B cell (primary cell): ENCODE data around the gene RHOH. TPM values are rescaled to one million over a fixed set of nuclear protein-coding genes. Genes with fewer than 3 reads are reported as not detected.

Experiments used
- ATAC-seq: fragments of 200-7000 bp; cut with Tn5 transposase; one replicate; pipeline ENCODE4 v1.10.0; 2021; ENCODE audit warnings: low read depth, mild to moderate bottlenecking, moderate number of reproducible peaks, moderate library complexity
- CTCF ChIA-PET: fragments of 350-600 bp; sonication (Branson Sonifier 250); formaldehyde crosslinking; loops from one replicate; lab custom pipeline; 2021; ENCODE audit warnings: antibody characterized with exemption, inconsistent platforms; lab: Charles Lee
- POLR2A ChIA-PET: fragments of 350-600 bp; sonication (Branson Sonifier 250); formaldehyde crosslinking; loops from one replicate; lab custom pipeline; 2021; ENCODE audit warnings: antibody characterized with exemption; lab: Charles Lee
- DNase-seq: peaks from one replicate; pipeline ENCODE4 v3.0.0; 2013
- H2AFZ ChIP-seq: 2 replicates; pipeline ENCODE4 v1.6.1; 2012; ENCODE audit warnings: mild to moderate bottlenecking, low read depth, low read length; ENCODE audit not compliant: insufficient read depth, poor library complexity, severe bottlenecking
- H3K27ac ChIP-seq, 2 donors: 1 replicate in 1 of 2; 2 replicates in 1 of 2; pipeline ENCODE4 v1.5.1; 2012 to 2013; ENCODE audit warnings: low read length in 2 of 2, mild to moderate bottlenecking in 2 of 2, moderate library complexity in 1 of 2
- H3K27me3 ChIP-seq, 4 experiments: fragments of 200-600 bp in 1 of 4; sonication (generic) in 1 of 4; replicated peaks in 1 of 4; 1 replicate in 2 of 4; 2 replicates in 2 of 4; pipeline versions ENCODE4 v1.6.1 to v1.7.0; 2013 to 2016; ENCODE audit warnings: low read length in 3 of 4, mild to moderate bottlenecking in 2 of 4, mixed read lengths in 1 of 4, moderate library complexity in 1 of 4; ENCODE audit not compliant: insufficient read depth in 4 of 4, control insufficient read depth in 3 of 4; ENCODE audit errors: control extremely low read depth in 1 of 4
- H3K36me3 ChIP-seq, 2 experiments: replicated peaks in 1 of 2; 1 replicate in 1 of 2; 2 replicates in 1 of 2; pipeline versions ENCODE4 v1.6.1 to v1.7.1; 2013; ENCODE audit warnings: low read length in 1 of 2; ENCODE audit not compliant: insufficient read depth in 2 of 2, control insufficient read depth in 1 of 2; ENCODE audit errors: control extremely low read depth in 1 of 2, extremely low read depth in 1 of 2
- H3K4me1 ChIP-seq, 2 donors: fragments of 200-600 bp in 1 of 2; sonication (generic) in 1 of 2; 1 replicate in 1 of 2; 2 replicates in 1 of 2; pipeline versions ENCODE4 v1.5.1 to v1.6.1; 2013 to 2017; ENCODE audit warnings: low read length in 2 of 2; ENCODE audit not compliant: control insufficient read depth in 2 of 2, insufficient read depth in 2 of 2
- H3K4me2 ChIP-seq: replicated peaks from 2 replicates; pipeline ENCODE3; 2012; ENCODE audit warnings: mild to moderate bottlenecking, low read depth, low read length; ENCODE audit not compliant: poor library complexity, severe bottlenecking
- H3K4me3 ChIP-seq, 5 experiments: fragments of 200-600 bp in 1 of 5; sonication (generic) in 1 of 5; 1 replicate in 3 of 5; 2 replicates in 2 of 5; pipeline versions ENCODE4 v1.5.1 to v1.7.0; 2011 to 2016; ENCODE audit warnings: low read length in 4 of 5, mild to moderate bottlenecking in 4 of 5, low read depth in 2 of 5, control low read depth in 1 of 5, moderate library complexity in 1 of 5; ENCODE audit not compliant: insufficient read depth in 1 of 5; ENCODE audit errors: control extremely low read depth in 1 of 5, extremely low read depth in 1 of 5
- H3K79me2 ChIP-seq: fragments of 200-600 bp; sonication (generic); one replicate; pipeline ENCODE4 v1.6.0; 2016; ENCODE audit warnings: low read length; ENCODE audit not compliant: control insufficient read depth, insufficient read depth
- H3K9ac ChIP-seq: fragments of 200-600 bp; sonication (generic); 2 replicates; pipeline ENCODE4 v1.6.1; 2017; ENCODE audit warnings: mild to moderate bottlenecking, low read length, moderate library complexity
- H3K9me3 ChIP-seq, 3 donors: one replicate each; pipeline versions ENCODE4 v1.6.1 to v1.7.1; 2013; ENCODE audit warnings: low read length in 2 of 3; ENCODE audit not compliant: control insufficient read depth in 2 of 3, insufficient read depth in 1 of 3; ENCODE audit errors: control extremely low read depth in 1 of 3
- H4K20me1 ChIP-seq: 2 replicates; pipeline ENCODE4 v1.6.0; 2012; ENCODE audit warnings: mild to moderate bottlenecking, low read length; ENCODE audit not compliant: insufficient read depth, control insufficient read depth, poor library complexity, severe bottlenecking
- H3K27ac Mint-ChIP-seq: one replicate; pipeline ENCODE4 v1.8.0; 2021; ENCODE audit warnings: mixed read lengths
- H3K27me3 Mint-ChIP-seq: one replicate; pipeline ENCODE4 v1.8.0; 2021; ENCODE audit warnings: mixed read lengths
- H3K4me1 Mint-ChIP-seq: one replicate; pipeline ENCODE4 v1.8.0; 2021; ENCODE audit warnings: mixed read lengths
- H3K4me3 Mint-ChIP-seq: one replicate; pipeline ENCODE4 v1.8.0; 2021; ENCODE audit warnings: mixed read lengths
- H3K9me3 Mint-ChIP-seq: one replicate; pipeline ENCODE4 v1.8.0; 2022; ENCODE audit warnings: mixed read lengths; ENCODE audit not compliant: insufficient read depth
- CTCF ChIP-seq: fragments of 200-600 bp; IDR thresholded peaks from one replicate; pipeline ENCODE4 v1.8.0; 2022; ENCODE audit warnings: antibody characterized with exemption, mild to moderate bottlenecking
- EZH2 ChIP-seq: IDR thresholded peaks from 2 replicates; pipeline ENCODE4 v1.6.1; 2012; ENCODE audit warnings: borderline replicate concordance, low read depth, mild to moderate bottlenecking, moderate library complexity, low read length; ENCODE audit not compliant: insufficient read depth, poor library complexity, severe bottlenecking
- WGBS: methylation state at CpG from one replicate; pipeline ENCODE4 v1.1.5; 2013; ENCODE audit warnings: missing lambda C conversion rate; ENCODE audit not compliant: insufficient coverage; 5-methylcytosine and 5-hydroxymethylcytosine counted together
- intact Hi-C: fragments of 100-400 bp; cut with micrococcal nuclease; formaldehyde crosslinking; loops from one replicate; pipeline ENCODE4 v1.10.0; 2022
- polyA plus RNA-seq: library from polyadenylated mRNA; depleted of rRNA; stranded (reverse); fragments of >200 nt; gene quantifications from 2 replicates; pipeline ENCODE4 v1.2.3, GENCODE V29; 2012
- total RNA-seq, 2 donors: library from RNA; stranded (reverse); fragments of 120-200 nt in 1 of 2; gene quantifications; 1 replicate in 1 of 2; 2 replicates in 1 of 2; pipeline versions ENCODE4 v1.2.3 to v1.2.4, GENCODE V29; 2013 to 2022

Gene RHOH
- total and polyA plus RNA-seq, 2 donors (not counting 1 experiment from before 2014, with no cell fraction given): 118 to 209 TPM

DNA sequence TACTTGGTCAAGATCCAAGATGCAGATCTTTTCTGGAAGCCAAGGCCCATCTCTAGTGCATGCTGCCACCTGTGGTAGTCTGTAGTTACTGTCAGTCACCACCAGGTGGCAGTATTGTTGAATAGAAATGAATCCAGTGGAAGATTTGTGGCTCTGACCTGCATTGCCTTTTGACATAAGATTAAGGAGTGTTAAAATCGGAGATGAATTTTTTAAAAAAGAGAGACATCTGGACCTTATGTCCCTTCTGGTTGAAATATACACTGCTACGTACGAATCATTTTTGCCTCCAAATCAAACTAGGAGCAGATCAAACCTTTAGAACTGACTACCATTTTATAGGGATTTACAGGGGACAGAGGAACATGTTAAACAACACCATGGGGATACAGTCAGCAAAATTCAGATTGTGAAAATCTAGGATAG is 46.9 kb upstream of the RHOH start:
- Histone ChIP-seq H4K20me1 (no peaks in the 10 kb centered on the region), H3K9ac (peak overlapping the region; percentile 26), H3K9me3 (peaks cover 0 to 11% (median 6%) of the 10 kb centered on the region in 3 donors), H3K27ac (peak overlapping the region; percentile 20 to 54), H3K4me3 (no peak overlapping the region), H3K4me1 (peaks cover 22 to 32% of the 10 kb centered on the region in 2 donors), H3K36me3 (no peaks in the 10 kb centered on the region), H2AFZ (no peak overlapping the region), H3K27me3 (no peaks in the 10 kb centered on the region), H3K79me2 (peaks cover 59% of the 10 kb centered on the region), H3K4me2 (no peak overlapping the region)
- peaks cover 38% of the 10 kb centered on the region for H3K4me1 Mint-ChIP-seq
- CTCF ChIA-PET: interaction anchor here (0.7 to 5.7 kb wide), 14 partner anchors 36 to 691 kb away, joined by 3 to 134 read pairs (median 6); partner anchors contain the start of genes N4BP2 and RHOH
- peaks cover 3% of the 10 kb centered on the region for H3K9me3 Mint-ChIP-seq
- H3K27ac Mint-ChIP-seq: peak overlapping the region; percentile 77
- peak; percentile 87 for DNase-seq
- POLR2A ChIA-PET: interaction anchor here (0.6 kb wide), 1 partner anchor 45 kb away, joined by 5 read pairs; no protein-coding TSS in a partner anchor
- WGBS: no CpG with 5 or more reads among the region's 3 CpGs
- peak; percentile 83 for TF ChIP-seq CTCF
- TF ChIP-seq EZH2: no peak
- intact Hi-C loops: loop anchor here (1.0 to 5.0 kb wide), 6 partner anchors 43 to 175 kb away; partner anchors contain the start of gene N4BP2
- ATAC-seq: peak; percentile 95
- H3K27me3 Mint-ChIP-seq: no peaks in the 10 kb centered on the region
- H3K4me3 Mint-ChIP-seq: peak overlapping the region; percentile 27

DNA sequence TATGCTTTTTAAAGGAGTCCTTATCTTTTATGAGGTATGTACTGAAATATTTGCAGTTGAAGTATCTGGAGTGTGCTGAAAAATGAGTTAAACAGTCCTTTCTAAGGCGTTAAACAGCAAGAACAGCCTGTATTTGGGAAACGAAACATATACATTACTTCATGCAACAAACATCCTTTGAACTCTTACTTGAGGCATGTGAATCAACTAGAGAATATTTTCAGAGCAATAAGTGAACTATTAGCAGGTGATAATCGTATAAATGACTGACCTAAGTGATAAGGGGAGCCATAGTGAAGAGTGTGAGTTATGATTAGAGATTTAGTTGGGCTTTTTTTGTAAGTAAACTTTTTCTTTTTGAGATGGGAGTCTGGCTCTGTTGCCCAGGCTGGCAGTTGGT is 45.9 kb upstream of the RHOH start:
- Histone ChIP-seq H3K27ac (peak overlapping the region; percentile 9 to 54), H3K36me3 (no peaks in the 10 kb centered on the region), H3K9ac (no peak overlapping the region), H3K4me1 (peaks cover 22 to 32% of the 10 kb centered on the region in 2 donors), H2AFZ (no peak overlapping the region), H3K9me3 (peaks cover 0 to 11% (median 6%) of the 10 kb centered on the region in 3 donors), H3K4me3 (no peak overlapping the region), H3K27me3 (no peaks in the 10 kb centered on the region), H3K4me2 (no peak overlapping the region), H3K79me2 (peaks cover 61% of the 10 kb centered on the region), H4K20me1 (no peaks in the 10 kb centered on the region)
- ChIA-PET POLR2A (no interaction called here), CTCF (interaction anchor here (1.0 to 5.7 kb wide), 18 partner anchors 33 to 568 kb away, joined by 3 to 134 read pairs (median 8); partner anchors contain the start of gene RHOH)
- DNase-seq (no peak), ATAC-seq (no peak)
- Mint-ChIP-seq H3K4me1 (peaks cover 38% of the 10 kb centered on the region), H3K4me3 (no peak overlapping the region), H3K27me3 (no peaks in the 10 kb centered on the region), H3K27ac (peak overlapping the region; percentile 2), H3K9me3 (peaks cover 3% of the 10 kb centered on the region)
- TF ChIP-seq CTCF (no peak), EZH2 (no peak)
- intact Hi-C loops: loop anchor here (1.0 to 5.0 kb wide), 6 partner anchors 42 to 174 kb away; partner anchors contain the start of gene N4BP2
- WGBS: 80% methylated on average over 1 of the region's 3 CpGs
